Kidney tubule cell (primary cell): ENCODE data around the gene SLC39A7.

Source experiments
- DNase-seq: peaks from one replicate; pipeline ENCODE4 v3.0.0-alpha.2; 2018; ENCODE audit warnings: low spot score

The SLC39A7 gene, protein sequence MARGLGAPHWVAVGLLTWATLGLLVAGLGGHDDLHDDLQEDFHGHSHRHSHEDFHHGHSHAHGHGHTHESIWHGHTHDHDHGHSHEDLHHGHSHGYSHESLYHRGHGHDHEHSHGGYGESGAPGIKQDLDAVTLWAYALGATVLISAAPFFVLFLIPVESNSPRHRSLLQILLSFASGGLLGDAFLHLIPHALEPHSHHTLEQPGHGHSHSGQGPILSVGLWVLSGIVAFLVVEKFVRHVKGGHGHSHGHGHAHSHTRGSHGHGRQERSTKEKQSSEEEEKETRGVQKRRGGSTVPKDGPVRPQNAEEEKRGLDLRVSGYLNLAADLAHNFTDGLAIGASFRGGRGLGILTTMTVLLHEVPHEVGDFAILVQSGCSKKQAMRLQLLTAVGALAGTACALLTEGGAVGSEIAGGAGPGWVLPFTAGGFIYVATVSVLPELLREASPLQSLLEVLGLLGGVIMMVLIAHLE

GRCh38 chr6:33200219-33201146 is at the start of gene SLC39A7, which contains the start of gene RXRB:
Gene SLC39A7, plus strand, starts transcription at chr6:33200867. Its CDS starts 379 bp downstream, at chr6:33201246.
Gene RXRB, minus strand, starts transcription at chr6:33200665. Its CDS starts 189 bp downstream, at chr6:33200476.
- peak; percentile 99 for DNase-seq

DNA sequence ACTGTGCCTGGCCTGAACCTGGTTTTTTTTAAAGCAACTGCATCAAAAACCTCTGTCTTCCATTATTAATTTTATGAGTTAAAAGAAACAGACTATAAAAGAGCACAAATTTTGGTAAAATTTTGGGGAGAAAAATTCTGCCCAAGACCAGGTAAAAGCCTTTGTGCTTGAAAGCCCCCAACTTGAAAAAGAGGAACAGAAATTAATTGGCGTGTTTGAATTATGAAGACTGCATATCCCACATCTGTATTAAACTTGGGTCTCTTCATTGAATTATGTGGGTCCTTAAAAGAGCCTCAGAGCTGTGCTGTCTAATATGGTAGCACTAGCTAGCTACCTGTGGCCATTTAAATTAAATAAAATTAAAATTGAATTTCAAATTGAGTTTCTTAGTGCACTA is 49.6 kb upstream of the SLC39A7 start:
- DNase-seq = no peak

DNA sequence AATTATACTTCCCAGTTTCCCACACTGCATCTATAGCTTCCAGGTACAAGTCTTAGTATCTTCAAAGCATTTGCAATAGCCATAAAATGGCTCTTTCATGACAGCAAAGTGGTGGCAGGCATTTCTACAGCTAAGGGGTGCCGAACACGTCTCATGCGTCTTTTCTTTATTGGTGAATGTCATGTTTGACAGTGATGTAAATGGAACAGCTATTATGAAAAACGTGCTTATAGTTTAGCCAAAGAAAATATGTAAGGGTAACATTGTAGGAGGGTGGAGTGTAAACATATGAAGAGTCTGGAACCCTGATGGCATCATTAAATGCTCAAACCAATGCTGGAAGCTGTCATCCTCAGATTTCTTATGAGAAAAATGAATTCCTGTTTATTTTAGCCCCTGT is 46.3 kb upstream of the SLC39A7 start:
- no peak for DNase-seq

DNA sequence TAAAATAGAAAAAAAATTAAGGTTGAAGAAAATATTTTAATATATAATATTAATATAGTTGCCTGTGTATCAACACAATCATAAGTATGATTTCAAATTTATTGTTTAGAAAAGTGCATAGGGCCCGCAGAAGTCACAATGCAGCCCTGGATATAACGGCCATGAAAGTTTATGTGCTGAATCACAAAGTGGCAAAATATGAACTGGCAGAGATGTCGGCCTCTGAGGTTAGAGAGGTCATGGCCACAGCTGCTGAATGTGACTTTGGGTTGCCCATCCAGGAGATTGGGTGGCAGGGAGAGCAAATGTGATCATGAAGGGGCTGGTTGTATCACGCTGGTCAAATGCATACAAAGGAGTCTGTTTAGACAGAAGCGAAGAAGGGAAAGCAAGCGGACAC is 44.1 kb upstream of the SLC39A7 start:
- DNase-seq = no peak

- no peak for DNase-seq
Observed at GRCh38 chr6:33156964-33157363, 43.7 kb upstream of the SLC39A7 start.

DNA sequence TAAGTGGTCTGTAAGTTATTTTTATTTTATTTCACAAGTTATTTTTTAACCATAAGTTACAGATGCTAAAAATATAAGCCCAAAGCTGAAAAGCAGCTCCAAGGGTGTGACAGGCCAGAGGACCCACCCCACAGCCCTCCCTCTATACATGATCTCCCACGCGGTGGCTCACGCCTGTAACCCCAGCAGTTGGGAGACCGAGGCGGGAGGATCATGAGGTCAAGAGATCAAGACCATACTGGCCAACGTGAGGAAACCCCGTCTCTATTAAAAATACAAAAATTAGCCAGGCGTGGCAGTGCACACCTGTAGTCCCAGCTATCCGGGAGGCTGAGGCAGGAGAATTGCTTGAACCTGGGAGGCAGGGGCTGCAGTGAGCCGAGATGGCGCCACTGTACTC is 40.6 kb upstream of the SLC39A7 start:
- DNase-seq = no peak

GRCh38 chr6:33160728-33161344 is 39.8 kb upstream of the SLC39A7 start:
- DNase-seq = peak; percentile 23

GRCh38 chr6:33161354-33162331 is 39.0 kb upstream of the SLC39A7 start:
- DNase-seq = peak; percentile 57

- DNase-seq = no peak
Observed at GRCh38 chr6:33163540-33163939, 37.1 kb upstream of the SLC39A7 start.

GRCh38 chr6:33164176-33164575 is 36.5 kb upstream of the SLC39A7 start:
- no peak for DNase-seq

- DNase-seq = no peak
Observed at GRCh38 chr6:33164665-33165373, 35.8 kb upstream of the SLC39A7 start.

DNA sequence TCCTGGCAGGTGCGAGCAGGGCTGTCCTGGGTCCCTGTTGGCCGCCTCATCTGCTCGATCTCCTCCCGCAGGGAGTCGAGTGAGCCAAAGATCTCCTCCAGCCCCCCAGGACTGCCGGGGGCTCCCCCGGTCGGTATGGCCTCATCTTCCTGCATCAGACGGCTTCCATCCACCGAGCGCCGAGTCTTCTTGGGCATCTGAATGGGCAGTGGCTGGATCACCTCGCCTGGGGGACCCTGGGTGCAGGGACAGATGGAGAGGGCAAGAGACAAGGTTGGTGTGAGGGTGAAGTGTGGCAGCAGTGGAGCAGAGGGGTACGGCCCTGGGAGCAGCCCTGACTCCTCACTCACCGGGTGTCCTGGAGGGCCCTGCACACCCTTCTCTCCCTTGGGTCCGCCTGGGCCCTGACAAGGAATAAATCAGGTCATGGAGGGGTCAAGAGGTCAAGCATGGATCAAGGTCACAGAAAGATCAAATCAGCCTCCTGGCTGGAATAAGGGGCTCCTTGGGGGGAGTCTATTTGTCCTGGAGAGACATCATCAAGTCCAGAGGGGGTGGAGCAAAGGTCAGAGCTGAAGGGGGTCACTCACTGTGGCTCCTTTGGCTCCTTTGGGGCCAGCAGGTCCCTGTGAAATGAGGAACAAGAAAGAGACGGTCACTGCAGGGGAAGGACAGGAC is 34.9 kb upstream of the SLC39A7 start:
- no peak for DNase-seq

GRCh38 chr6:33166363-33166762 is 34.3 kb upstream of the SLC39A7 start:
- no peak for DNase-seq

DNA sequence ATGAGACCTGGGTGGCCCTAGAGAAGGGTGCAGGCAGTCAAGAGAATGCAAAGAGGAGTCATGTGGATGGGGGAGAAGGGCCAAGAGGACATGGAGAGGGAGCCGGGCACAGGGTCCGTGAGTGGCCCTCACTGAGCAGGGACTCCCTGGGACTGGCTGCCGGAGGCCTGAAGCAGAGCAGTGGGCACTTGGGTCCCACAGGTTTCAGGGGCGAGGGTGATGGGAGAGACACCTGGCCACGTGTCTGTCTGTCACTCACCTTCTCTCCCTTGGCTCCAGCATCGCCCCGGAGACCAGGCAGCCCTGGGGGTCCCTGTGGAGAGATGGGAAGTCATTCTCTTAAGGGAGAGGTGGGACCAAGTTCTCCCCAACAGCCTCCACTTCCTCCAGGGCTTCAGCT is 33.9 kb upstream of the SLC39A7 start:
- no peak for DNase-seq

- no peak for DNase-seq
Observed at GRCh38 chr6:33167374-33168283, 33.0 kb upstream of the SLC39A7 start.

DNA sequence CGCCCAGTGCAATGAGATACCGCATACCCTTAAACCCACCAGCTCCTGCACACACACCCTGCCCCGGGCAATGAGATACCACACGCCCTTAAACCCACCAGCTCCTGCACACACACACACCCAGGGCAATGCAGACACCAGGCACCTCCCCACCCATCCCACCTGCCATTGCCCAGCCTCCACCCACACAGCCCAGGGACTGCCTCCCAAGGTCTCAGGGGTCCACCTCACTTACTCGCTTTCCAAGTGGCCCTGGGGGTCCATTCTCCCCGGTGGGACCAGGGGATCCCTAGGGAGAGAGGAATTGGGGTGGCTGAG is 32.4 kb upstream of the SLC39A7 start:
- DNase-seq = no peak

DNA sequence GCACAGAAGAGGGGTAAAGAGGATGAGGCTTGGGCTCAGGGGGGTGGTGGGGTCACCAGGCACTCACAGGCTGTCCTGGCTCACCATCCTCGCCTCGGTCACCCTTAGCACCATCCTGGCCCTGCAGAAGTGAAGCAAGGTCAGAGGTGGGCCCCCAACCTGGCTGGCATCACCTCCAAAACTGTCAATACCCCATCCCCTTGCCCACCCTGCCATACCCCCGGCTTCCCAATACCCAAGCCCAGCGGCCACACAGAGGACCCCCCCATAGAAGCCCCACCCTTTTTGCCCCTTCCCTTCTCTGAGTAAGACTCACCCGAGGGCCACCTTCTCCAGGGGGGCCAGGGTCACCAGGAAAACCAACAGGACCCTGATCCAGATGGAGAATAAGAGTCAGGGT is 32.0 kb upstream of the SLC39A7 start:
- DNase-seq = no peak

DNA sequence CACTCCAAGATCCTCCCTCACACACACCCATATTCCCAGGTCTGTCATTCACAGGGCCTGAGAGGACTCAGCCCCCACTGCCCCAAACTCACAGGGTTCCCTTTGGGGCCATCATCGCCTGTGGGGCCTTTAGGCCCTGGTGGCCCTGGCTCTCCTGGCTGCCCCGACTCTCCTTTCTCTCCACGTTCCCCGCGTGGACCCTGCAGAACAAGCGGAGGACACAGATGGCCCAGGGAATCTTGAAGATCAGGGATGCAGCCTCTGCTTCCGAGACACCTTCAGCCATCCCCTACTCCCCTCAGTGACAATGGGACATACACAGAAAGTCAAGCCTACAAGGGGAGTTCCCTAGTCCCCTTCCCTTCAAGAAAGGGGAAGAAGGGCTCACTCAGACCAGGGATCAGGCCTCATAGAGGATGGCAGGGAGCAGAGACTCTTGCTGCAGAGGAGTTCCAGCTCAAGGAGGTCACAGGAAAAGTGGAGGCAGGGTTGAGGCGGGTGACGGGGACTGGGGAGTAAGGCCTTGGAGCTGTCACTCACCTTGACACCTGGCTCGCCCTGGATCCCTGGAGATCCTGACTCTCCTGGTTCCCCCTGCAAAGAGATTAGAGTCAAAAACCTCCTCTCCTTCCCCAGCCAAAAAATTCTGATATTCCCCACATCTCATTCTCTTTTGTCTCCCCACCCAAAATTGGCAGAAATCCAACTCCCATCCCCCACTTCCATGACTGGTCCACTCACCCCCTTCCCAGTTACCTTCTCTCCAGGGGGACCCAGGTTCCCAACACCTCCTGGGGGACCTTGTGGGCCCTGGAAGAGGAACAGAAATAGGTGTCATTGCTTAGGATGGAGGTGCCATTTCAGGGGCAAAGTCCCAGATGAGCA is 31.1 kb upstream of the SLC39A7 start:
- no peak for DNase-seq
